ENCODE results near the gene FAM83E. TPM values are rescaled to one million over a fixed set of nuclear protein-coding genes. Genes with fewer than 3 reads are reported as not detected.
A peak's percentile ranks its signal among the peaks of the same experiment; 100 is the strongest.

Gene FAM83E
- total RNA-seq, 1 donor from 2014 or later = 8.1 TPM

GRCh38 chr19:48650974-48651682 is 36.3 kb upstream of the FAM83E start:
- H3K4me3 Mint-ChIP-seq = no peak overlapping the region
- H3K4me1 Mint-ChIP-seq (ENCODE audit: unreplicated experiment) = peaks cover 14% of the 10 kb centered on the region
- H3K27me3 Mint-ChIP-seq = no peaks in the 10 kb centered on the region

GRCh38 chr19:48648134-48648533 is 33.3 kb upstream of the FAM83E start:
- H3K4me1 Mint-ChIP-seq (ENCODE audit: unreplicated experiment) = peaks cover 16% of the 10 kb centered on the region
- H3K36me3 Mint-ChIP-seq = no peaks in the 10 kb centered on the region
- H3K9me3 Mint-ChIP-seq = no peaks in the 10 kb centered on the region
- DNase-seq (ENCODE audit: extremely low spot score, unreplicated experiment) = no peak
- no peaks in the 10 kb centered on the region for H3K27me3 Mint-ChIP-seq
- no peak overlapping the region for H3K4me3 Mint-ChIP-seq
- no peak overlapping the region for H3K27ac Mint-ChIP-seq
- TF ChIP-seq CTCF (conservative IDR thresholded peaks at IDR 0.05) = no peak

More at GRCh38 chr19:48650974-48651682, 36.3 kb upstream of the FAM83E start:
- H3K27ac Mint-ChIP-seq = no peak overlapping the region
- no peak for DNase-seq (ENCODE audit: extremely low spot score, unreplicated experiment)
- no peaks in the 10 kb centered on the region for H3K36me3 Mint-ChIP-seq
- no peak for TF ChIP-seq CTCF (conservative IDR thresholded peaks at IDR 0.05)
- no peaks in the 10 kb centered on the region for H3K9me3 Mint-ChIP-seq

- Mint-ChIP-seq H3K4me1 (ENCODE audit: unreplicated experiment) (peaks cover 19% of the 10 kb centered on the region), H3K27ac (no peak overlapping the region), H3K4me3 (peak overlapping the region; percentile 50), H3K9me3 (no peaks in the 10 kb centered on the region), H3K36me3 (no peaks in the 10 kb centered on the region), H3K27me3 (no peaks in the 10 kb centered on the region)
- TF ChIP-seq CTCF (conservative IDR thresholded peaks at IDR 0.05) = no peak
- no peak for DNase-seq (ENCODE audit: extremely low spot score, unreplicated experiment)
Measured at GRCh38 chr19:48646722-48647216, 31.9 kb upstream of the FAM83E start.

- Mint-ChIP-seq H3K36me3 (no peaks in the 10 kb centered on the region), H3K27ac (peak within 1 kb of the TSS; percentile 72), H3K9me3 (no peaks in the 10 kb centered on the region), H3K4me1 (ENCODE audit: unreplicated experiment) (peaks cover 19% of the 10 kb centered on the region), H3K4me3 (peak within 1 kb of the TSS; percentile 97), H3K27me3 (no peaks in the 10 kb centered on the region)
- peak; percentile 87 for TF ChIP-seq CTCF (conservative IDR thresholded peaks at IDR 0.05)
- peak; percentile 95 for DNase-seq (ENCODE audit: extremely low spot score, unreplicated experiment)
Measured at GRCh38 chr19:48646001-48646721, 31.3 kb upstream of the FAM83E start, which contains the start of gene CA11. Gene CA11 (minus strand): TSS chr19:48646187. CDS start chr19:48645632, 555 bp downstream.

- Mint-ChIP-seq H3K4me3 (peak overlapping the region; percentile 97), H3K4me1 (ENCODE audit: unreplicated experiment) (peaks cover 19% of the 10 kb centered on the region), H3K27ac (peak overlapping the region; percentile 72), H3K36me3 (no peaks in the 10 kb centered on the region), H3K9me3 (no peaks in the 10 kb centered on the region), H3K27me3 (no peaks in the 10 kb centered on the region)
- DNase-seq (ENCODE audit: extremely low spot score, unreplicated experiment) = no peak
- TF ChIP-seq CTCF (conservative IDR thresholded peaks at IDR 0.05) = no peak
Measured at GRCh38 chr19:48645620-48646000, 30.7 kb upstream of the FAM83E start.

Data from type B pancreatic cell (in vitro differentiated cells).